ENCODE results near the gene ABCC4. TPM values are rescaled to one million over a fixed set of nuclear protein-coding genes. Genes with fewer than 3 reads are reported as not detected.

ABCC4 gene
- total and polyA plus RNA-seq, 9 of the 15 experiments (the other 6 are each of a cell fraction or from before 2014, with no cell fraction given), result 9.4 to 46.1 (median 25.4) TPM

DNA sequence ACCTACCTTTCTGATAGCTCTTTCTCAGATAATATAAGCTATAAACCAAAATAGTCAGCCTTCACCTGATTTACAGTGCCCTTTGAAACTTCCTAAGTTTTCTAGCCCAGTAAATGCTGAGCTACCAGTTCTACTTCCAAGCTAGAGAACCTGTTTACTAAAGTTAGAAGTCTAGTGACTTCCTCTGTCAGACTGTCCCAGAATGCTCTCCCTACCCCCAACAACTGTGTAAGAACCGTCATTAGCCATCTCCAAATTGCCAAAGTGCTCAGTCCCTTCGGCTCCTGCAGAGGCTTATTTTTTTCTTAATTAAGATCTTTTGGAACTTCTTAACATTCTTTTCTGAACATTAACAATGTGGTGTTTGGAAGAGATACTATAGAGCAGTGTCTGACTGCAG is 3.2 kb upstream of the ABCC4 start (continued):
- TF ChIP-seq, protein P1, sequence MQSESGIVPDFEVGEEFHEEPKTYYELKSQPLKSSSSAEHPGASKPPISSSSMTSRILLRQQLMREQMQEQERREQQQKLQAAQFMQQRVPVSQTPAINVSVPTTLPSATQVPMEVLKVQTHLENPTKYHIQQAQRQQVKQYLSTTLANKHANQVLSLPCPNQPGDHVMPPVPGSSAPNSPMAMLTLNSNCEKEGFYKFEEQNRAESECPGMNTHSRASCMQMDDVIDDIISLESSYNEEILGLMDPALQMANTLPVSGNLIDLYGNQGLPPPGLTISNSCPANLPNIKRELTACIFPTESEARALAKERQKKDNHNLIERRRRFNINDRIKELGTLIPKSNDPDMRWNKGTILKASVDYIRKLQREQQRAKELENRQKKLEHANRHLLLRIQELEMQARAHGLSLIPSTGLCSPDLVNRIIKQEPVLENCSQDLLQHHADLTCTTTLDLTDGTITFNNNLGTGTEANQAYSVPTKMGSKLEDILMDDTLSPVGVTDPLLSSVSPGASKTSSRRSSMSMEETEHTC (IDR thresholded peaks at IDR 0.05), result no peak
- TF ChIP-seq, protein P2, sequence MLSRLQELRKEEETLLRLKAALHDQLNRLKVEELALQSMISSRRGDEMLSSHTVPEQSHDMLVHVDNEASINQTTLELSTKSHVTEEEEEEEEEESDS (CRISPR knock-in tag; IDR thresholded peaks at IDR 0.05), result no peak
- no peak for TF ChIP-seq TCF3 (CRISPR knock-in tag; IDR thresholded peaks at IDR 0.05)

DNA sequence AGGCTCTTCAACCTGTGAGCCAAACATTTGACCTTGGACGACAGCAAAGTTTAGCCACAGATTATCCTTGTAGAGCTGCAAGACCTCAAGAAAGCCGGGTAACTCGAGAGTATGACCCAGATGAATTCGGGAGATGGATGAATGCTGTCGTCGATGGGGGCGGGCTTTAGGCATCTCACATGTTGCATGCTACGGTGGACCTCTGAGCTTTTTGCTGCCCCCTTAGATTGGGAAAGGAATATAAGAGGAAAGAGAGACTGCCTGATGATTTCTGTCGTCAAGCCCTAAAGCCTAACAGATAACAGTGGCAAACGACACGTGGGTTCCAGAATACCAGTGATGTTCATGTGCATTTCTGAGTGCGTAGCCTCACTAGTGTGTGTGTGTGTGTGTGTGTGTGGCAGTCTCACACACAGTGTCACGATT is 730 bp upstream of the ABCC4 start:
- 6% methylated on average over 12 of the region's 13 CpGs for WGBS (ENCODE audit: insufficient coverage, low coverage, missing lambda C conversion rate)
- H3K36me3 ChIP-seq (ENCODE audit: control insufficient read depth, insufficient read depth, low read length), result peaks cover 9% of the 10 kb centered on the region; the same call in 2 of the 3 replicates
- peak overlapping the region; percentile 86 for H3K4me3 ChIP-seq
- H3K79me2 ChIP-seq (ENCODE audit: control insufficient read depth, insufficient read depth, low read length), result peaks cover 63% of the 10 kb centered on the region
- H3K9me1 ChIP-seq (ENCODE audit: control insufficient read depth, insufficient read depth, low read length), result no peaks in the 10 kb centered on the region
- H3K9me3 ChIP-seq (replicated peaks; ENCODE audit: control insufficient read depth, insufficient read depth, low read depth, low read length), result no peaks in the 10 kb centered on the region
- in situ Hi-C loops (cut with MboI) (no loop called here), intact Hi-C loops (cut with micrococcal nuclease) (loop anchor here (1.0 to 5.0 kb wide), 2 partner anchors 78 to 110 kb away; no protein-coding TSS in a partner anchor)
- H3K27ac ChIP-seq (ENCODE audit: extremely low read depth, low read depth, low read length), result peak overlapping the region; percentile 88
- FAIRE-seq, result peak; percentile 35
- H3K9ac ChIP-seq (ENCODE audit: insufficient read depth in 1 of 2, low read depth in 2 of 2, low read length in 2 of 2), result peak overlapping the region; percentile 79 to 96
- peak overlapping the region; percentile 98 for H2AFZ ChIP-seq (ENCODE audit: low read depth, low read length)
- ChIA-PET CTCF (ENCODE audit: low intra/inter-chr PET ratio) (no interaction called here), POLR2A (interaction anchor here (0.6 to 1.0 kb wide), 3 partner anchors 10 to 148 kb away, joined by 3 to 4 read pairs (median 3); no protein-coding TSS in a partner anchor)
- no peaks in the 10 kb centered on the region for H4K20me1 ChIP-seq (replicated peaks; ENCODE audit: control insufficient read depth, insufficient read depth, low read length)
- DNase-seq (ENCODE audit: extremely low read depth in 1 of 4, low spot score in 3 of 4), result peak in 2 of 4 experiments; percentile 31 to 50
- no TSS peak for BruUV-seq (replicated peaks)
- ATAC-seq, result peak; percentile 24
- H3K4me1 ChIP-seq (replicated peaks in 1 of 2; ENCODE audit: control insufficient read depth in 2 of 2, insufficient read depth in 2 of 2, low read length in 2 of 2), result peaks cover 17 to 28% of the 10 kb centered on the region in 2 experiments; a peak in 4 of 5 replicates
- H3K4me2 ChIP-seq (ENCODE audit: insufficient read depth, low read length), result peak overlapping the region; percentile 98
- H3K27me3 ChIP-seq (ENCODE audit: control insufficient read depth in 2 of 2, insufficient read depth in 2 of 2, low read length in 2 of 2), result no peaks in the 10 kb centered on the region
- TF ChIP-seq LCOR (CRISPR knock-in tag; IDR thresholded peaks at IDR 0.05), result 0 out of 2 replicates have a peak, but pooled peaks have one; percentile 58
- no peak for TF ChIP-seq PHTF2 (CRISPR knock-in tag; IDR thresholded peaks at IDR 0.05)
- TF ChIP-seq ZNF174 (CRISPR knock-in tag; IDR thresholded peaks at IDR 0.05), result no peak
- TF ChIP-seq ZNF146 (CRISPR knock-in tag; IDR thresholded peaks at IDR 0.05; ENCODE audit: unreplicated experiment), result no peak
- no peak for TF ChIP-seq ZNF830 (CRISPR knock-in tag; IDR thresholded peaks at IDR 0.05)
- TF ChIP-seq EGR1 (conservative IDR thresholded peaks at IDR 0.05), result no peak
- TF ChIP-seq DIDO1 (tag; IDR thresholded peaks at IDR 0.05; ENCODE audit: low read depth), result no peak
- TF ChIP-seq, protein P3, sequence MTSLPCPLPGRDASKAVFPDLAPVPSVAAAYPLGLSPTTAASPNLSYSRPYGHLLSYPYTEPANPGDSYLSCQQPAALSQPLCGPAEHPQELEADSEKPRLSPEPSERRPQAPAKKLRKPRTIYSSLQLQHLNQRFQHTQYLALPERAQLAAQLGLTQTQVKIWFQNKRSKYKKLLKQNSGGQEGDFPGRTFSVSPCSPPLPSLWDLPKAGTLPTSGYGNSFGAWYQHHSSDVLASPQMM (CRISPR knock-in tag; IDR thresholded peaks at IDR 0.05), result no peak
- TF ChIP-seq POLR2AphosphoS2 (IDR thresholded peaks at IDR 0.05; ENCODE audit: low read length), result no peak
- no peak for TF ChIP-seq RB1 (IDR thresholded peaks at IDR 0.05; ENCODE audit: low read depth)
- no peak for TF ChIP-seq SREBF2 (CRISPR knock-in tag; IDR thresholded peaks at IDR 0.05)
- no peak for TF ChIP-seq NR2C2 (CRISPR knock-in tag; IDR thresholded peaks at IDR 0.05)
- no peak for TF ChIP-seq NR2C2 (tag; IDR thresholded peaks at IDR 0.05)
- no peak for TF ChIP-seq CBFB (CRISPR knock-in tag; IDR thresholded peaks at IDR 0.05)
- no peak for TF ChIP-seq POU5F1 (IDR thresholded peaks at IDR 0.05; ENCODE audit: borderline replicate concordance, low read depth, low read length, partially characterized antibody)
- no peak for TF ChIP-seq HOXB6 (CRISPR knock-in tag; IDR thresholded peaks at IDR 0.05; ENCODE audit: borderline replicate concordance)
- 0 out of 2 replicates have a peak, but pooled peaks have one; percentile 2 for TF ChIP-seq GATA2 (CRISPR knock-in tag; IDR thresholded peaks at IDR 0.05)
- no peak for TF ChIP-seq SIN3A (IDR thresholded peaks at IDR 0.05; ENCODE audit: borderline replicate concordance in 2 of 2, control insufficient read depth in 1 of 2, low read depth in 2 of 2, low read length in 2 of 2)
- TF ChIP-seq DMBX1 (CRISPR knock-in tag; IDR thresholded peaks at IDR 0.05; ENCODE audit: borderline replicate concordance), result 0 out of 2 replicates have a peak, but pooled peaks have one; percentile 27

Data from K562 (cell line).